Caco-2 (cell line): ENCODE results near the gene PLA2G12A. TPM values are rescaled to one million over a fixed set of nuclear protein-coding genes. Genes with fewer than 3 reads are reported as not detected.

ENCODE experiments used
- BruUV-seq: library from RNA; stranded (reverse); fragments of 400-500 nt; replicated peaks from 2 replicates; lab custom pipeline; 2021; lab: Mats Ljungman, UMichigan
- CTCF ChIA-PET: fragments of 300-600 bp; sonication (Branson Sonifier 250); formaldehyde crosslinking; loops from one replicate; lab custom pipeline; 2022; ENCODE audit warnings: antibody characterized with exemption; lab: Charles Lee
- POLR2A ChIA-PET: fragments of 300-600 bp; sonication (Branson Sonifier 250); formaldehyde crosslinking; loops from one replicate; lab custom pipeline; 2022; ENCODE audit warnings: antibody characterized with exemption; lab: Charles Lee
- DNase-seq, 2 experiments: peaks; one replicate each; pipeline versions ENCODE4 v3.0.0 to v3.0.0-alpha.2; 2020 to 2022
- H3K27me3 ChIP-seq: replicated peaks from 2 replicates; pipeline ENCODE4 v1.6.0; 2011; ENCODE audit warnings: low read length; ENCODE audit not compliant: control insufficient read depth, insufficient read depth
- H3K36me3 ChIP-seq: 2 replicates; pipeline ENCODE4 v1.5.1; 2011; ENCODE audit warnings: low read length; ENCODE audit not compliant: control insufficient read depth, insufficient read depth
- H3K4me1 ChIP-seq: fragments of 250-450 bp; sonication (Bioruptor Pico); 2 replicates; pipeline ENCODE4 v1.5.1; 2020; ENCODE audit warnings: mild to moderate bottlenecking
- H3K4me3 ChIP-seq: 2 replicates; pipeline ENCODE4 v1.5.1; 2011; ENCODE audit warnings: low read depth, mild to moderate bottlenecking, control low read depth, low read length
- H3K9me3 ChIP-seq: fragments of 250-450 bp; sonication (Bioruptor Pico); 2 replicates; pipeline ENCODE4 v1.5.1; 2020; ENCODE audit warnings: mild to moderate bottlenecking, moderate library complexity
- H3K27ac Mint-ChIP-seq: one replicate; pipeline ENCODE4 v1.8.0; 2022; ENCODE audit warnings: mixed read lengths; ENCODE audit not compliant: unreplicated experiment
- H3K27me3 Mint-ChIP-seq: one replicate; pipeline ENCODE4 v1.8.0; 2022; ENCODE audit warnings: mixed read lengths; ENCODE audit not compliant: insufficient read depth, unreplicated experiment
- H3K36me3 Mint-ChIP-seq: one replicate; pipeline ENCODE4 v1.8.0; 2022; ENCODE audit warnings: mild to moderate bottlenecking, mixed read lengths; ENCODE audit not compliant: insufficient read depth, unreplicated experiment
- H3K4me1 Mint-ChIP-seq: one replicate; pipeline ENCODE4 v1.8.0; 2022; ENCODE audit warnings: low read depth, mixed read lengths; ENCODE audit not compliant: unreplicated experiment
- H3K4me3 Mint-ChIP-seq: one replicate; pipeline ENCODE4 v1.8.0; 2022; ENCODE audit warnings: mild to moderate bottlenecking, moderate library complexity, mixed read lengths; ENCODE audit not compliant: unreplicated experiment
- H3K9me3 Mint-ChIP-seq: one replicate; pipeline ENCODE4 v1.8.0; 2022; ENCODE audit warnings: mixed read lengths; ENCODE audit not compliant: unreplicated experiment
- CTCF ChIP-seq, 2 experiments: fragments of 200-600 bp in 1 of 2; IDR thresholded peaks; 1 replicate in 1 of 2; 2 replicates in 1 of 2; pipeline versions ENCODE4 v1.5.1 to v1.8.0; 2011 to 2022; ENCODE audit warnings: antibody characterized with exemption in 1 of 2, control low read depth in 1 of 2, inconsistent platforms in 1 of 2, low read depth in 1 of 2, low read length in 1 of 2, mild to moderate bottlenecking in 1 of 2, moderate library complexity in 1 of 2; ENCODE audit not compliant: insufficient read depth in 1 of 2, severe bottlenecking in 1 of 2, unreplicated experiment in 1 of 2
- intact Hi-C: fragments of 100-400 bp; cut with micrococcal nuclease; formaldehyde crosslinking; loops from one replicate; pipeline ENCODE4 v1.10.0; 2022; ENCODE audit not compliant: unreplicated experiment
- total RNA-seq: library from RNA; stranded (reverse); gene quantifications from 2 replicates; pipeline ENCODE4 v1.2.3, GENCODE V29; 2022

Gene PLA2G12A
- total RNA-seq, 1 experiment from 2014 or later, result 34.1 TPM

GRCh38 chr4:109673303-109673702, 56.6 kb downstream of the PLA2G12A start:
- no peaks in the 10 kb centered on the region for H3K4me1 Mint-ChIP-seq

GRCh38 chr4:109672169-109672930, 57.5 kb downstream of the PLA2G12A start:
- Mint-ChIP-seq H3K9me3 (peaks cover 11% of the 10 kb centered on the region), H3K4me1 (no peaks in the 10 kb centered on the region), H3K27ac (no peak overlapping the region), H3K4me3 (no peak overlapping the region), H3K36me3 (no peaks in the 10 kb centered on the region), H3K27me3 (peaks cover 20% of the 10 kb centered on the region)
- BruUV-seq, result no TSS peak
- DNase-seq, result no peak
- no peak for TF ChIP-seq CTCF (IDR thresholded peaks at IDR 0.05; ENCODE audit: insufficient read depth in 1 of 2, low read depth in 1 of 2, low read length in 1 of 2, severe bottlenecking in 1 of 2, unreplicated experiment in 1 of 2)
- intact Hi-C loops, result no loop called here
- Histone ChIP-seq H3K27me3 (no peaks in the 10 kb centered on the region), H3K9me3 (no peaks in the 10 kb centered on the region), H3K4me3 (no peak overlapping the region), H3K4me1 (no peaks in the 10 kb centered on the region), H3K36me3 (no peaks in the 10 kb centered on the region)
- CTCF ChIA-PET, result no interaction called here
- POLR2A ChIA-PET, result no interaction called here

More at GRCh38 chr4:109673303-109673702, 56.6 kb downstream of the PLA2G12A start:
- Histone ChIP-seq H3K27me3 (no peaks in the 10 kb centered on the region), H3K4me3 (no peak overlapping the region), H3K36me3 (no peaks in the 10 kb centered on the region), H3K4me1 (no peaks in the 10 kb centered on the region), H3K9me3 (no peaks in the 10 kb centered on the region)
- Mint-ChIP-seq H3K36me3 (no peaks in the 10 kb centered on the region), H3K9me3 (peaks cover 11% of the 10 kb centered on the region), H3K27ac (no peak overlapping the region), H3K27me3 (peaks cover 19% of the 10 kb centered on the region), H3K4me3 (no peak overlapping the region)
- intact Hi-C loops, result no loop called here
- BruUV-seq, result no TSS peak
- TF ChIP-seq CTCF (IDR thresholded peaks at IDR 0.05; ENCODE audit: insufficient read depth in 1 of 2, low read depth in 1 of 2, low read length in 1 of 2, severe bottlenecking in 1 of 2, unreplicated experiment in 1 of 2), result no peak
- no peak for DNase-seq
- ChIA-PET CTCF (no interaction called here), POLR2A (no interaction called here)

- no peaks in the 10 kb centered on the region for H3K4me1 Mint-ChIP-seq
- intact Hi-C loops, result no loop called here
- no peak overlapping the region for H3K4me3 Mint-ChIP-seq
- POLR2A ChIA-PET, result no interaction called here
- peaks cover 20% of the 10 kb centered on the region for H3K27me3 Mint-ChIP-seq
- CTCF ChIA-PET, result no interaction called here
- no peak for DNase-seq
- Histone ChIP-seq H3K9me3 (no peaks in the 10 kb centered on the region), H3K4me3 (no peak overlapping the region), H3K36me3 (no peaks in the 10 kb centered on the region), H3K4me1 (no peaks in the 10 kb centered on the region), H3K27me3 (no peaks in the 10 kb centered on the region)
- no peaks in the 10 kb centered on the region for H3K36me3 Mint-ChIP-seq
- no TSS peak for BruUV-seq
- H3K9me3 Mint-ChIP-seq, result peaks cover 11% of the 10 kb centered on the region
- no peak overlapping the region for H3K27ac Mint-ChIP-seq
- no peak for TF ChIP-seq CTCF (IDR thresholded peaks at IDR 0.05; ENCODE audit: insufficient read depth in 1 of 2, low read depth in 1 of 2, low read length in 1 of 2, severe bottlenecking in 1 of 2, unreplicated experiment in 1 of 2)
Measured at GRCh38 chr4:109671350-109671749, 58.5 kb downstream of the PLA2G12A start.
